Gastrocnemius medialis (tissue), 4 donors: ENCODE measurements around the gene HLA-DPA1.

Experiments used
- POLR2A ChIP-seq, 2 donors: fragments of 450-650 bp; IDR thresholded peaks; one replicate each; pipeline ENCODE4 v1.6.1; 2017; ENCODE audit warnings: antibody characterized with exemption in 2 of 2, mild to moderate bottlenecking in 2 of 2, moderate library complexity in 2 of 2
- TF ChIP-seq, protein P1 (sequence below), 5 experiments: fragments of 450-650 bp in 3 of 5; fragments of 200-600 bp in 2 of 5; sonication (generic) in 2 of 5; IDR thresholded peaks in 4 of 5; conservative IDR thresholded peaks in 1 of 5; 1 replicate in 4 of 5; 2 replicates in 1 of 5; pipeline ENCODE4 v1.5.1; 2016 to 2019; ENCODE audit warnings: antibody characterized with exemption in 5 of 5, mild to moderate bottlenecking in 3 of 5, moderate library complexity in 3 of 5

DNA sequence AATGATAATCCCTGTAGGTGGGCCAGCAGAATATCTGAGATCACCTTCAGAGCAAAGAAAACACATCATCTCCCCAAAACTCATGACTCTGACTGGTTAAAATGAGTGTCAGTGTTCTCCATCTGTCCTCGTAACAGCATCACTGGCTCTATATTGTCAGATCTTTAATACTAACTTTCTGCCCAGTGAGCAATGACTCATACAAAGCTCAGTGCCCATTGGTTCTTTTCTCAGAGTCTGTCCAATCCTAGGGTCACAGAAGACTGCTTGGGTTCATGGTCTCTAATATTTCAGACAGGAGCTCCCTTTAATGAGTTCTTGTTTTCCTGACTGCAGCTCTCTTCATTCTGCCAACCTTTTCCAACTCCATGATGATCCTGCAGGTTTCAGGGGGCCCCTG lies 38.7 kb upstream of the HLA-DPA1 start:
- TF ChIP-seq, protein P1, sequence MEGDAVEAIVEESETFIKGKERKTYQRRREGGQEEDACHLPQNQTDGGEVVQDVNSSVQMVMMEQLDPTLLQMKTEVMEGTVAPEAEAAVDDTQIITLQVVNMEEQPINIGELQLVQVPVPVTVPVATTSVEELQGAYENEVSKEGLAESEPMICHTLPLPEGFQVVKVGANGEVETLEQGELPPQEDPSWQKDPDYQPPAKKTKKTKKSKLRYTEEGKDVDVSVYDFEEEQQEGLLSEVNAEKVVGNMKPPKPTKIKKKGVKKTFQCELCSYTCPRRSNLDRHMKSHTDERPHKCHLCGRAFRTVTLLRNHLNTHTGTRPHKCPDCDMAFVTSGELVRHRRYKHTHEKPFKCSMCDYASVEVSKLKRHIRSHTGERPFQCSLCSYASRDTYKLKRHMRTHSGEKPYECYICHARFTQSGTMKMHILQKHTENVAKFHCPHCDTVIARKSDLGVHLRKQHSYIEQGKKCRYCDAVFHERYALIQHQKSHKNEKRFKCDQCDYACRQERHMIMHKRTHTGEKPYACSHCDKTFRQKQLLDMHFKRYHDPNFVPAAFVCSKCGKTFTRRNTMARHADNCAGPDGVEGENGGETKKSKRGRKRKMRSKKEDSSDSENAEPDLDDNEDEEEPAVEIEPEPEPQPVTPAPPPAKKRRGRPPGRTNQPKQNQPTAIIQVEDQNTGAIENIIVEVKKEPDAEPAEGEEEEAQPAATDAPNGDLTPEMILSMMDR (IDR thresholded peaks at IDR 0.05 in 4 of 5, conservative IDR thresholded peaks at IDR 0.05 in 1 of 5), result no peak
- TF ChIP-seq POLR2A (IDR thresholded peaks at IDR 0.05), result no peak
